Epidermal melanocyte (primary cell): ENCODE measurements around the gene COL4A1.

Experiments
- DNase-seq: peaks from one replicate; pipeline ENCODE4 v3.0.0; 2011; ENCODE audit warnings: low spot score; ENCODE audit not compliant: insufficient read length

Gene COL4A1

GRCh38 chr13:110239280-110240125 is 67.5 kb downstream of the COL4A1 start:
- DNase-seq: no peak

- no peak for DNase-seq
Measured at GRCh38 chr13:110238818-110239195, 68.2 kb downstream of the COL4A1 start.

GRCh38 chr13:110237875-110238817 is 68.8 kb downstream of the COL4A1 start:
- DNase-seq: no peak

GRCh38 chr13:110236831-110237261 is 70.1 kb downstream of the COL4A1 start:
- no peak for DNase-seq

- DNase-seq: no peak
Measured at GRCh38 chr13:110236431-110236830, 70.5 kb downstream of the COL4A1 start.

GRCh38 chr13:110234532-110234931 is 72.4 kb downstream of the COL4A1 start:
- no peak for DNase-seq

- no peak for DNase-seq
Measured at GRCh38 chr13:110233951-110234280, 73.0 kb downstream of the COL4A1 start.

- no peak for DNase-seq
Measured at GRCh38 chr13:110233181-110233950, 73.6 kb downstream of the COL4A1 start.

GRCh38 chr13:110232756-110233155 is 74.2 kb downstream of the COL4A1 start:
- DNase-seq: no peak

GRCh38 chr13:110232142-110232541 is 74.8 kb downstream of the COL4A1 start:
- no peak for DNase-seq

GRCh38 chr13:110231348-110232047 is 75.5 kb downstream of the COL4A1 start:
- no peak for DNase-seq

- DNase-seq: no peak
Measured at GRCh38 chr13:110230661-110231347, 76.2 kb downstream of the COL4A1 start.

- DNase-seq: no peak
Measured at GRCh38 chr13:110229905-110230563, 76.9 kb downstream of the COL4A1 start.

GRCh38 chr13:110228936-110229904 is 77.7 kb downstream of the COL4A1 start:
- DNase-seq: no peak

GRCh38 chr13:110227864-110228643 is 78.9 kb downstream of the COL4A1 start:
- no peak for DNase-seq

GRCh38 chr13:110227416-110227815 is 79.5 kb downstream of the COL4A1 start:
- DNase-seq: no peak

GRCh38 chr13:110225609-110226574 is 81.1 kb downstream of the COL4A1 start:
- DNase-seq: no peak
